HG02943 (cell line): Measurements from ENCODE around the gene AGTRAP.

Experiments used
- ATAC-seq: cut with Tn5 transposase; IDR thresholded peaks from one replicate; pipeline ENCODE4 v1.9.1; 2021; ENCODE audit warnings: mild to moderate bottlenecking, low read depth, moderate library complexity; ENCODE audit not compliant: unreplicated experiment

AGTRAP gene, protein sequence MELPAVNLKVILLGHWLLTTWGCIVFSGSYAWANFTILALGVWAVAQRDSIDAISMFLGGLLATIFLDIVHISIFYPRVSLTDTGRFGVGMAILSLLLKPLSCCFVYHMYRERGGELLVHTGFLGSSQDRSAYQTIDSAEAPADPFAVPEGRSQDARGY

DNA sequence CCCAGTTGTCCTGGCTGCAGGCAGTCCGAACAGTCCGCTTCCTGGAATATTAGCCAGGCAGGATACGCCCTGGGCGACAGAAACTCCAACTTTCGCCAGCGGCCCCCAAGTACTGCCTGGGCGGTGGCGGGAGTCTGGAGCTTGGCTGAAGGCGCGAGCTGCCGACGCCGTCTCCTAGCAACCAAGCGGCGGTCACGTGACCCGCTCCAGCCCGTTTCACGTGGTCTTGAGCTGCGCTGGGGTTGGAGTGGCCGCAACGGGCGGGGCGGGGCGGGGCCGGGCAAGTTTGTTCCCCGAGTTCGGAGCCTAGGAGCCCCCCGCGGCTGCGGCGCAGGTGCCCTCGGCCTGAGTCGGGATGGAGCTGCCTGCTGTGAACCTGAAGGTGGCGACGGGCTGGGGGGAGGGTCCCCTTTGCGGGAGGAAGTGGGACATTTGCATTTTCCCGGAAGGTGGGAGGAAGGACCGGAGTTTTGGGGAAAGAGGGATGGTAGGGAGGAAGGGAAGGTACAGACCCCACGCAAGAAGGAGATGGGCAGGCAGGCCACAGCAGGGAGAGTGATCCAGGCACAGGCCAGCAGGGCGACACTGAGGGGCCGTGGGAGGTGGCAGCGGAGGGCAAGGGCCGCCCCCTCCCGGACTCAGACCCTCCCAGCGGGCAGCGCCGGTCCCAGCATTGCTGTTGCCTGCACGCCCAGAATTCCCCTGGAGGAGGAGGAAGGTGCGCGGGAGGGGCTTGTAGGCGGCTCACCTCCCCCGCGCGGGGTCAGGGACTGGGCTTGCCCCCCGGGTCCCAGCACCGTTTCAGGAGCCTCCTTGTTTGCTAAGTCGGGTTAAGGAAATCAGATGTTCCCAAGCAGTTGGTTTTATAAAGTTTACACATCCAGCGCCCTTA lies at the start of gene AGTRAP:
AGTRAP (plus strand) TSS at position 283 of the 892 bp plus-strand sequence; CDS start at position 356, 73 bp downstream.
- no peak for ATAC-seq

DNA sequence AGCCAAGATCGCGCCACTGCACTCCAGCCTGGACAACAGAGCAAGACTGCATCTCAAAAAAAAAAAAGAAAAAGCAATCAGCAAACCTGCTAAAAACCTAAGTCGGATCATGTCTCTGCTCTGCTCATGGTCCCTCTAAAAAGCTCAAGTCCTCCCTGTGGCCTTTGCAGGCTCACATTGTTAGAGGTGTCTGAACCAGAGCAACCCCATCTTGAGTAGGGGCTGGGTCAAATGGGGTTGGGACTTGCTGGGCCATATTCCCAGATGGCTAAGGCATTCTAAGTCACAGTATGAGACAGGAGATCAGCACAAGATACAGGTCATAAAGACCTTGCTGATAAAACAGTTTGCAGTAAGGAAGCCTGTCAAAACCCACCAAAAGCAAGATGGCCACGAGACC lies 47.4 kb upstream of the AGTRAP start:
- ATAC-seq, result no peak

DNA sequence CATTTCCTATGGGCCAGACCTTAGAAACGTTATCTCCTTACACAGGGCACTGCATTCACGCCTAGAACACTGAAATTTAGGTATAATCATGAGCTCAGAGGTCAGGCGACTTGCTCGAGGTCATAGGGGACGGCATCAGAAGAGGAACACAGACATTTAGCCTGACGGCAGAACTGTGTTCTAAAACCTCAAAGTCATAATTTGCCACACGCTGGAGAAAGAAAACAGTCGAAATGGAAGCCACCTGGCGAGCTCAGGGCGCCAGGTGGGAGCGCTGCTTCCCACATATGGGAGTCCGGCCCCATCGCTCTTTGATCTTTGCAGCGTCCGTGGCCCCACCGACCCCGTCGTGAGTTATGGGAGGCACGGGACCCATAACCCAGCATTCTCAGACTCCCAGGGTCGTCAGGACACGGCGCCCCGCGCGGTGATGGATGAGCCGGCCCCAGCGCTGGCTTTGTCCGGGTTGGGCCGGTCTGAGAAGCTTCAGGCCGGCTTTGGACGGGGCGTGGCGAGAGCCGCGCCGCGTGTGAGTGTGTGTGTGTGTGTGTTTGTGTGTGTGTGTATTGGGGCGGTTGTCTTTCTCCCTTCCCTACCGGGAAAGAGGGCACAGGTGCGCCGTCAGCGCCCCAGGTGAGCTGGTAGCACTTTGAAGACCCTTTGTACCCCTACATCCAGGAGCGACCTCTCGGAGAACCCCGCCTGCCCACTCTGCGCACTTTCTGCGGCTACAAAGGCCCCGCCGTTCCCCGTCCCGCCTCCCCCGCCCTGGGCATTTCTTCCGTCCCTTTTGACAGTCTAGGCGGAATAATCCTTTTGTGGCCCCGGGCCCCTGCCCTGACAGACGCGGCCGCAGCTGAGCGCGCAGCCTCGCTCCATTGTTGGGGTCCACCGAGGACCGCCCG lies 45.3 kb upstream of the AGTRAP start:
- no peak for ATAC-seq

DNA sequence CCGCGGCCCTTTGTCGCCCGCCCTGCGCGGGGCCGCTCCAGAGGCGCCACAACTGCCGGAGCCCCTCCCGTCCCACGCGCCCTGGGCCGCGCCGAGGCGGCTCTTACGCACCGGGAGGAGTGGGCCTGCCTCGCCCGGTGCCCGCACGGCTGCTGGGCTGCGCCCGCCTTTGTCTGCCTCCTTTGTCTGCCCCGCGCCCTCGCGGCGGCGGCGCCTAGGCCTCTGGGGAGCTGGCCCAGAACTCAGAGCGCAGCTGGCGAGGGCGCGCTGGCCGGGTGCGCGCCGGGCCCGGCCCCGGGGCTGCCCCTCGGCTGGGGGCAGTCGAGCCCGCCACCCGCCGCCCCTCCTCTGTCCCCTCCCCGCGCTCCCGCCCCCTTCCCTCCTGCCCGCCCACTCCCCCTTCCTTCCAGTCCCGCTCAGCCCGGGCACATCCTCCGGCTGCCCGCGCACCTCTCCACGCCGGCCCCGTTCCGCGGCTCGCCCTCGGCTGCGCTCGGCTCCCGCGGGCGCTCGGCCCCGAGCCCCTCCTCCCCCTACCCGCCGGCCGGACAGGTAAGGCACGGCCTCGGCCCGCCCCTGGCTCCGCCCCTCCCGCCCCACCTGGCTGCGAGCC lies 44.5 kb upstream of the AGTRAP start, which contains the start of gene DRAXIN:
DRAXIN (plus strand) TSS at position 409 of the 613 bp plus-strand sequence. CDS start 14,549 bp downstream, outside the sequence.
- no peak for ATAC-seq

DNA sequence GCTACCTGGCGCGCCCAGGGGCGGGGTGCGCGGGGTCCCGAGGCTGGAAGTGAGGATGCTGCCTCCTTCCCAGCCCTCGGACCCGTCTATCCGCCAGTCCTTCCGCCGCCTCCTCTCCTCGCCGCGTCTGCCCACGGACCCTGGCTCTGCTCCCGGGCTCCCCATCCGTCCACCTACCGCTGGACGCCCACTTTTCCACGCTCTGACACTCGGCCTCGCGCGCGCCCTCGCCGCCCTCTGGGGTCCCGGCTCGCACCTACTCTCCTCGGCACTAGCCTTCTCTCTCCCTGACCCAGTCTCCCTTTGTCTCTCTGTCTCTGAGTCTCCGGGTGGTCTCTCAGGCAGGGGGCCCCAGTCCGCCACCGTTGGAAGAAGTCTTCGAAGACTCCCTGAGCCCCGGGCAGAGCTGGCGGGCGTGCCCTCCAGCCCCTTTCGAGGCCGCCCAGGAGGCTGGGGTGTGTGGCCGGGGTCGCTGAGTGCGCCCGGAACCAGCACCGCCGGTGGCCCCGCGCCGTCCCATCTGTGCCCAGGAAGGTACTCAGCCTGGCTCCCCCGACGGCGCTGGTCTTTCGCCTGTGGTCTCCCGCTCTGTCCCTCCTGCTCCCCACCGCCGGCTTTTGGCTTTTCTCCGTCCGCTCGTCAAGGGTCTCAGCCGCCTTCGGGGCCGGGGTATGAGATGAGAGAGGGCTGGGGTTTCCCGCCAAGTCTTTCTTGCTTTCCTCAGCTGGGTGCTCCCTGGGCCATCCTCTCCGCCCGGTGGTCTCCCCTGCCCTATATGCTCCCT lies 43.8 kb upstream of the AGTRAP start:
- no peak for ATAC-seq

DNA sequence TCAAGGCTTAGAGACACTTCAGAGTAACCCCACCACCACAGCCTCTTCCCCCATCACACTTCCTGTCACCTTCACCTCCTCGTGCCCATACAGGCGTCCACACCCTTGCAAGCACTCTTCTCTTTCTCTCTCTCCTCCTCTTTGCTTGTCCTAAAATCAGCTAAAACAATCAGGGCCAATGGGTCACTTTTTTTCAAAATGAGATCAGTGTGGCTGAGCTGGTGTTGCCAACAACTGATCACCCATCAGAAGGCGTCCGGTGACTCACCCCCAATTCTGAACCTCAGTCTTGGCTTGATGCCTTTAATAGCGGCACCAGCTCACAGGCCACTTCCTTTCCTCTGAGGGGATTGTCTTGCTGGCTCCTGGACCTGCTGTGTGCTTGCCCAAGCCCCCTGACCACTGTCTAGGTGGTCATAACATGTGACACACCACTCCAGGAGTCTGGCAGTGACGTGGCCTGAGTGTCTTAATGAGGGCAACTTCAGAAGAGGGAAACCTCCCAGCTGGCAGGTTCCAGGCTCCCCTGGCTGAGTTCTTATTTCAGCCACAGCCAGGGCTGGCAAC lies 42.8 kb upstream of the AGTRAP start:
- ATAC-seq, result no peak

DNA sequence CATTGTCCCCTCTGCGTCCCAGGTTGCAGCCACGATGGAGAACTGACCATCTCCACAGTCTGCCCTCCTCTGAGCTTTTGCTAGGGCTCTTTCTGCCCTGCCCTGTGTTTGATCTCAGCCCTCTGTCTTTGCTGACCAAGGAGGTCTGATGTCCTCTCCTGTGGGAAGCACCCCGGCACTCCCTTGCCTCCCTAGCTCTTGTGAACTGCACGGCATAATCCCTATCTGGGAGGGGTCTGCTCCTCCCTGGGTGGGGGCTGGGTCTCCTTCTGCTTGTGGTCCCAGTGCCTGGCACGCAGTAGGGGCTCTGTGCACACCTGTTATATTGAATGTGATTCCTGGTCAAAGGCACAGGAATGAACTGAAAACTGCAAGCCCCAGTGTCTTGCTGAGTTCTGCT lies 42.0 kb upstream of the AGTRAP start:
- no peak for ATAC-seq

DNA sequence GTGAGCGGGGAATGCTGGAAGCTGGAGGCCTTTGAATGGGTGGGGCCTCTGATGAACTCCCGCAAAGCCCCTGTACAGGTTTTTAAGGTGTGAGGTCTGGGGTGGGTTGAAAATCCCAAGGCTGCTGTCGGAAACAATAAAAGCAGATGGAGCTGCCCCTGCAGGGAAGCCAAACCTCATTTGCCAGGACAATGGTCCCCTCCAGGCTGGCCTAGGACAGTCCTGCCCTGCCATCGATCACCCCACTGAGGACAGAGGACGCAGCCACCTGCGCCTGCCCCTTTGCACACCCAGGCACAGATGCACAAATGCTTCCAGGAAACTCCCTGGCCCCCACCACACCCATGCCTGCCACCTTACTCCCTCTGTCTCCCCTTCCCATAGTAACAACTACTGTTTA lies 40.1 kb upstream of the AGTRAP start:
- no peak for ATAC-seq

DNA sequence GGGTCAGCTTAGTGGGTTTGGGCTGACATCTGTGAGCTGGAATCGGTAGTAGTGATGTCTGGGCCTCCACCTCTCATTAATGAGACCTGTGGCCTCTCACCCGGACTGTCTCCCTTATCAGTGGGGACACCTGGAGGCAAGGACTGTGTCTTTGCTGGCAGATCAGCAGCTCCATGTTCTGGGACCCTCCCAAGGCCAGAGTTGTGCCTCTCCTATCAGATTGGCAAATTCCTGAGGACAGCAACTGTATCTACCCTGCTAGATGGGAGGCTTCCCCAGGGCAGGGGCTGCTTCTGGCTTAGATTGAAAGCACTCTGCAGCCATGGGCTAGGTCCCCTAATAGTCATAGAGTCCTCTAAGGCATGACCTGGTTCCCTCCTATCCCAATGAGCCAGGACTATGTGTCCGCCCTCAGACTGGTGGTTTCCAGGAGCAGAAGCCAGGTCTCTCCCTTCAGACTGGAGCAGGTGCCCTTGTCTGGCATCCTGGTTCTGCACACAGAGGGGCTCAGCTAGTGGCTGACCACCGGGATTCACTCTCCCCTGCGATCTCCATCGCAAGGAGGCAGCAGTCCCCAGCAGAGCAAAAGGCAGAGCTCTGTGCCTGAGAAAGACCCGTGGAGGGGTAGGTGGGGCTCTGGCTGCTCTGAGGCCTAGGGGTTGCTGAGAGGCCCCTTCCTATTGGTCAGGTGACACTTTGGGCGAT lies 38.6 kb upstream of the AGTRAP start:
- ATAC-seq, result no peak

DNA sequence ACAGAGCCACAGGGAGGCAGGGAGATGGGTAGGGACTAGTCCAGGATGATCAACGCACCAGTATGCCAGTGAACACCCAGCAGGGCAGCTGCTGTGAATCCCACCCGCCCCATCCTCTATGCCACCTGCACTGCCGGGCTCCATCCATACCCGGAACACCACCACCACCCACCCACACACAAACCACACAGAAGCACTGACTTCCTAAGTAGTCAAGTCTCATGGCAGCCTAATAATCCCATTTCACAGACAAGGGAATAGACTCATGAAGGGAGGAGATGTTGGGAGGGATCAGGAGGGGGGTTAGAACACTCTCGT lies 38.1 kb upstream of the AGTRAP start:
- ATAC-seq, result no peak

DNA sequence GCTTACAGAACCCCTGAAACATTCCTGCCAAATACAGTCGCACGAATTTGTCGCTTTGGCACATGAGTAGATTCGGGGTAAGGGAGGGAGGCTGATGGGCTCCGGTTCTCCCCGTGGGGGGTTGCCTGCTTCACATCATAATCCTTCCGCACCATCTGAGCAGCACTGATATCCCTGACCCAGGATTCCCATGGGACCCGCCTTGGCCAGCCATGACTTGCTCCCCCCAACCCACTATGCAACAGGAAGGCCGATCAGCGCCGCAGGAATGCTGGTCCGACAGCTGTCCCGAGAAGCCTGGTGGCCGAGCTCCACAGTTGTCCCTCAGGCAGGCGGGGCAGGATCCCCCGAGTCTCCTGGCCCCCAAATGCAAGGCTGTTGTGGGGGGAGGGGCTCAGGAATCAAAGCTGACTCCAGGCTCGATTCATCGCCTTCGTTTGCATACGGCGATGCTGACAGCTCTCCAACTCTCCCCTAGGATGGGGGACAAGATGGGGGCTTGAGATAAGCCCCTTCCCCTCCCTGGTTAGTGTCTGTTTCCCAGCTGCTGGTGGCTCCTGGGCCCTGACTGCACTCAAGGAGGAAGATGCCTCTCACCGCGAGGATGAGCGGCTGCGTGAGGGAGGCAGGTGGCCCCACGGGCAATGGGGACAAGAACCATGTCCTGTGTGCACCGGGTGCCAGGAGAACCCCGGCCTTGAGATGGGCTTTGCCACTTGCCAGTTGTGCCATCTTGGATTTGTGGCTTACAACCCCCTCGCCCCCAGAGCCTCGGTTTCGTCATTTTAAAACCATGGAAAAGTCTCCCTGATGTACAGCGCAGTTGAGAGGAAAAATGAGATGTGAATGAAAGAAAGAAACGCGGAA lies 35.1 kb upstream of the AGTRAP start:
- no peak for ATAC-seq

DNA sequence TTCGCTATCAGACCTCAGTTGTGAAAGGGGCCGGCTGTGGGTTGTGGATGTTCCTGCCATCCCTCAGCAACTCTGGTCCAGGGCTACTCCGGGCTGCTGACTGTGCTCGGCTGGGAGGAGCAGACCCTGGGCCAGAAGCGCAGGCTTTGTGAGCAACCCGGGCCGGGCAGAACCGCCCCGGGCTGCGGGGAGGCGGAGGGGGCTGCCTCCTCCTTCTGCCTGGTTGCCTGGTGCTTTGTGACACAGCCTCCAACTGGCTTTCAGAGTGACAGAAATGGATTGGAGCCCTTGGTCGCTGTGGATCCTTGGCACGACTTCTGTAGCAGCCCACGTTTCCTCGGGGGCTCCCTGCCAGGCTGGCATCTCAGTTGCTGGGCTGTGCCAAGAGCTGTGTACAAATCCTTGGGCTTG lies 34.4 kb upstream of the AGTRAP start:
- no peak for ATAC-seq

DNA sequence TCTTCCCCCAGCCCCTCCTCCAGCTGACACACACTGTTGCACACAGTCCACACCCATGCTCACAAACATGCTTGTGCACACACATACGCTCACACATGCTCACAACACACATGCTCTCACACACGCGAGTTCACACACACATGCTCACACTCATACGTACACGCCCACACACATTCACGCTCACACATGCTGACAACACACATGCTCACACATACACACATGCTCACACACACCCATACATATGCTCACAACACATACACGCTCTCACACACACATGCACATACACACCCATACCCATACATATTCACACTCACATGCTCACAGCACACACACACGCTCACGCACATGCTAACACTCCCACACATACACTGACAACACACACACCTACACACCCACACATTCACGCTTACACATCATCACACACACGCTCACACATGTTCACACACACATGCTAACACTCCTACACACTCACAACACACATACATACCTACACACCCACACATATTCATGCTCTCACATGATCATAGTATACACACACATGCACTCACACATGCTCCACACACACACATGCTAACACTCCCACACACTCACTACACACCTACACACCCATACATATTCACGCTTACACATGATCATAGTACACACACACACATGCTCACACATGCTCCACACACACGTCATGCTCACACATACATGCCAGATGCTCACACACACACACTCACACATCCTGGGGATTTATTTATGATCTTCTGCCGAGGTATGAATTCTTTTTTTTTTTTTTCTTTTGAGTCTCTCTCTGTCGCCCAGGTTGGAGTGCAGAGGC lies 33.7 kb upstream of the AGTRAP start:
- ATAC-seq, result no peak

DNA sequence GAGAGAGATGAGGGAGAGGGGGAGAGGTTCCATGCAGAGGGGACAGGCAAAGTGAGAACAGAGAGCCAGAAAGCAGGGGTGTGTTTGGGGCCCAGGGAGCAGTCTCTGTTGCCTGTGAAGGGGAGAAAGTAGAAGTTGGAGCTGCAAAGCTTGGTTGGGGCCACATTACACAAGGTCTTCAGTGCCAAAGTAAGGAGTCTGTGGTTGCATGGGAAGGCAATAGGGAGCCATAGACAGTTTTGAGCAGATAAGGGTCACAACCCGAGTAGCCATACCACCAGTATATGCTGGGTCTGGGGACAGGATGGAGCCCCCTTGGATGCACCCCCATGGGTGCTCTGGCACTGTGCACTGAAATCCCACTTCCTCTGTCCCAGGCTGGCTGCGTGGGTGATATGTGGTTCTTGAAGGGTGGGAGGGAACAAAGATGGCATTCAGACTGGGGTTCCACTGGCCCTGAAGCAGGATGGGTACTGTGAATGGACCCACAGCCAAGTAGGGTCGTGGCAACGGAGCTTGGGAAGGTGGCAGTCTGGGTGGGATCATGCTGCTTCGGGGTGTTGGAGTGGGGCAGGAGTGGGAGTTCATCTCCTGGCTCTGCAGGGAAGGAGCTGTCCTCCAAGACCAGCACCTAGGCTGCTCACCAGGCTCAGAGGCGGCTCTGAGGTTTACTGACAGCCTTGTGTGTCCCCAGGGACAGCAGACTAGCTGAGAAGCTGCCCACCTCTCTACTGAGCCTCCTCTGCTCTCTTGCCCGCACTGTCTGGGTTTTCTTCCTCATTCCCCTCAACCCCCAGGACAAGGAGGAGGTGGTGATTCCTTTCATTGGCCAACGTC lies 32.4 kb upstream of the AGTRAP start:
- no peak for ATAC-seq

DNA sequence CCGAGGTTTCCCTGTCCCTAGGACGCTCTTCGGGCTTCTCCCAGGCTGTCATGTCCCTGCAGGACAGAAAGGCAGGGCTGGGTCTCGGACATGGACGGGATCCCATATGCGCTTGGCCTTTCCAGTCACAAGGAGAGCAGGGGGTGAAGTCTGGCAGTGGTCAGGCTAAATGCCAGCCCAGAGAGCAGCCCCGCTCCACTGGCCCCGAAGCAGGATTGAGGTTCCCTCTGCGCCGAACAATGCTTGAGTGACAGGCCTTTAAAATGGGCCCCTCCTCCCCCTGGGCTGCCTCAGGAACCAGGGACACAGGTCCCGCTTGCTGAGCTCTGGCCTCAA lies 31.8 kb upstream of the AGTRAP start:
- ATAC-seq, result no peak

DNA sequence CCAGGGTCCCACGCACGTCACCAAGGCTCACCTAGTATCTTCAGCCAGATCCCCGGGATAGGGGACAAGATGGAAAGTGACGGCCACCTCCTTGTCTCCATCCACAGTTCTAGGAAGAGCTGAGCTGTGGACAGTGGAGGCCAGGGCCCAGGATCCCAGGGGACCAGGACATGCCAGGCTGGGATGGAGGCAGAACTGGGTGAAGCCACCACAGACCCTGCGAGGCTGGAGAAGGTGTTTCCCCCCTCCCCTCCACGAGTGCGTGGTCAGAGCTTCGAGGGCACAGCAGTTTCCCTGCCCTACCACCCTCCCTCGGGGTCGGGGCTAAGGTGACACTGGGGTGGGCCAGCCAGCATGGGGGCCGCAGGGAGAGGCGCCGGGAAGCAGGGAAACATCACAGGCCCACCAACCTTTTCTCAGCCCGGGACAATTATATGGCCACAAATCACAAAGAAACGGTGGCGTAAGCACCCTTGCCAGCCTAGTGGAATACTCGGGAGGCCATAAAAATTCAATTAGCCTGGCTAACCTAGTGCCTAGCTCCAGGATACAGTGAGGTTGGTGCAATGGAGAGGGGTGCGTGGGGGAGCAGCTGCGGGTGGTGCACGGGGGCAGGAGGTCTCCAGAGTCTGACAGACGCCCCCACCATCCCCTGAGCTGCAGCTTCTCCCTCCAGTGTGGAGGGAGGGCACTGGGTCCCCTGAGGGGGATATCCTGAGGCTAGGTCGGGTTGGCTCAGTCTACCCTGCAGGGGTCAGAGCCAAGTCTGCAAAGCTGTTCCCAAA lies 31.1 kb upstream of the AGTRAP start:
- no peak for ATAC-seq
